GM12874 (cell line): ENCODE data around the gene DAAM1.

ENCODE experiments used
- CTCF ChIP-seq: IDR thresholded peaks from 2 replicates; pipeline ENCODE4 v1.5.1; 2011; ENCODE audit warnings: low read depth, mild to moderate bottlenecking, control low read depth, low read length, moderate library complexity; ENCODE audit not compliant: insufficient read depth

The DAAM1 gene

GRCh38 chr14:59346329-59346728 lies 157.9 kb downstream of the DAAM1 start:
- TF ChIP-seq CTCF = no peak

GRCh38 chr14:59346796-59347510 lies 158.5 kb downstream of the DAAM1 start:
- TF ChIP-seq CTCF = no peak

DNA sequence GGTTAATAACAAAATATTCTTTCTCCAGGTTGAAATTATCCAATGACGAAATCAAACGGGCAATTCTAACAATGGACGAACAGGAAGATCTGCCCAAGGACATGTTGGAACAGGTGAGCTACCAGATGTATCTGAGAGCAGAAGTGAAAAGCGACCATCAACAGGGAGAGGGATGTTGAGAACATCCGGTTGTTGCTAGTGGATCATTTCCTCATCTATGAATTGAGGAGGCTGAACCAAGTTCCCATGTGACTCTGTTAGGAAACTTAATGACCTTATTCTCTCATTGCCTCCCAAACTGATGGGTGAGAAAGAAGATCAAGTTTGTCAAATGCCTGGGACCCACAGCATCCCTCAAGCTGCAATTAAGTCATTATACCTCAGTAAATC lies 159.0 kb downstream of the DAAM1 start:
- no peak for TF ChIP-seq CTCF

GRCh38 chr14:59347915-59348314 lies 159.4 kb downstream of the DAAM1 start:
- TF ChIP-seq CTCF = no peak

GRCh38 chr14:59349258-59349701 lies 160.8 kb downstream of the DAAM1 start:
- TF ChIP-seq CTCF = no peak

GRCh38 chr14:59352961-59353360 lies 164.5 kb downstream of the DAAM1 start:
- TF ChIP-seq CTCF = no peak

DNA sequence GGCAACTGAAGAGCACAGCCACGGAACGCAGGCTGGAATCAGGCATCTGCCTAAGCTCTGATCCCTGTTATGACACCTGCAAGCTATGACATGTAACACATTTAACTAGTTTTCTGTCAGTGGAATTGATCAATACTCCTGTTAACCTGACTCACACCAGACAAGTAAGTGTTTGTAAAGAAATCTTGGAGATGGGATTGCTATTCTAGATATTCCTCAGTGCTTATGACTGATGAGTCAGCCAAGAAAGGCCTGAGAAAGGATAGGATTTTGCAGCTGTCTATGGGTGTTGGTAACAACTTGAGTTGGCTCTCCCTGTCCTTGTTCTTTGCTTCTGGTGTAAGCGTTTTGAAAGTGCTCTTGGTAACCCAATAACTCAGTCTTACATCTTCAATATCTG lies 166.2 kb downstream of the DAAM1 start:
- TF ChIP-seq CTCF = no peak
